Fibroblast of lung (primary cell): Measurements from ENCODE around the gene ATP5F1E.

ENCODE experiments used
- CTCF ChIP-seq, 2 donors: IDR thresholded peaks in 1 of 2; conservative IDR thresholded peaks in 1 of 2; 1 replicate in 1 of 2; 2 replicates in 1 of 2; pipeline ENCODE4 v1.5.1; 2011 to 2012; ENCODE audit warnings: low read length in 2 of 2, control low read depth in 1 of 2, inconsistent platforms in 1 of 2, low read depth in 1 of 2, mild to moderate bottlenecking in 1 of 2
- EZH2 ChIP-seq: IDR thresholded peaks from 2 replicates; pipeline ENCODE4 v1.5.1; 2012; ENCODE audit warnings: low read length, control low read depth, mild to moderate bottlenecking; ENCODE audit errors: missing control alignments

DNA sequence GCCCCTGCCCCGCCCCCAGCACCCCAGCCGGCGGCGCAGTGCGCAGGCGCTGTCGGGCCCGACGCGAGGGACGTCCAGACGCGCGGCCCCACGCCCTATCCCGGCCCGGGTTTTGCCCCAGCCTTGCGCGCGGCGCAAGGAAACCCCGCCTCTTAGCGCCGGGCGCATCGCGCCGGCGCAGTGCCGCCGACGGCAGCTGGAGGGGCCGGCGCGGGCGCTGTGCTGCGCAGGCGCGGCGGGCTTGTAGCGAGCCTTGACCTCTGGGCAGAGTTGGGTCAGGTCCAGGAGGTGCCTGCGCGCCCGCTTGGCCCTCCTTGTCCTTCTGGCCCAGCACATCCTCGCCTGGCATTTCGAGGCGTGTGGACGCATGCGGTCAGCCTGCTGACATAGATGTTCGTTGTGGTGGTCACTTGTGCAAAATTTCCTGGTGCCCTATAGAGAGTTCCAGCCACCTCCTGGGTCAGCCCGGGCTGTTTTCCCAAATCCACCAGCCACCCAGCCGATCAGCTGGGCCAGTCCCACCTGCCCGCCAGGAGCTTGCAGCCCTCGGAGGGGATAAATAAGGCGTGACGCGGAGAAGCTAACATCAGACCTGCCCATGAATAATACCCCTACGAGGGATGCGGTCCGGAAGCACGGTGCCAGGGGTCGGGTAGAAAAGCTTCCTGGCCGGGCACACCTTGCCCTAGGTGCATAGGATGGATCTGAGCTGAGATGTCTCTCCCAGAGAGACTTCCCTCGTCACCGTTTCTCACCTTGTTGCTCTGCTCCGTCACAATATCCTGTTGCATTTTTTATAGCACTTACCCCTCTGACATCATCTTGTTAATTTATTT, 10.9 kb upstream of the ATP5F1E start:
- TF ChIP-seq CTCF (conservative IDR thresholded peaks at IDR 0.05 in 1 of 2, IDR thresholded peaks at IDR 0.05 in 1 of 2; ENCODE audit: low read depth in 1 of 2, low read length in 2 of 2) (no peak), EZH2 (no peak)
